ENCODE data around the gene ZNF609. TPM values are rescaled to one million over a fixed set of nuclear protein-coding genes. Genes with fewer than 3 reads are reported as not detected.

The ZNF609 gene
- polyA plus RNA-seq, 1 donor from 2014 or later: 11.8 TPM

GRCh38 chr15:64617727-64618126 lies 157.3 kb downstream of the ZNF609 start:
- Histone ChIP-seq H2AFZ (ENCODE audit: low read depth, low read length) (no peak overlapping the region), H3K9me2 (ENCODE audit: insufficient read depth, low read length) (no peaks in the 10 kb centered on the region), H3K9me3 (ENCODE audit: low read length) (no peaks in the 10 kb centered on the region), H3K27me3 (ENCODE audit: insufficient read depth, low read depth, low read length) (no peaks in the 10 kb centered on the region), H3K36me3 (ENCODE audit: insufficient read depth, low read length) (no peaks in the 10 kb centered on the region), H3K27ac (ENCODE audit: low read length) (no peak overlapping the region), H3K4me3 (ENCODE audit: low read length) (no peak overlapping the region), H3K79me2 (replicated peaks; ENCODE audit: insufficient read depth, low read length) (peaks cover 53% of the 10 kb centered on the region), H3F3A (ENCODE audit: insufficient read depth, low read length, poor library complexity, severe bottlenecking) (no peaks in the 10 kb centered on the region), H3K9ac (ENCODE audit: low read length) (no peak overlapping the region), H4K20me1 (ENCODE audit: insufficient read depth) (no peaks in the 10 kb centered on the region), H3K4me2 (ENCODE audit: low read length) (no peak overlapping the region)
- TF ChIP-seq SMC3 (conservative IDR thresholded peaks at IDR 0.05; ENCODE audit: poor library complexity) (no peak), TAF1 (IDR thresholded peaks at IDR 0.05; ENCODE audit: low read depth) (no peak), EP300 (conservative IDR thresholded peaks at IDR 0.05; ENCODE audit: poor library complexity, severe bottlenecking) (no peak), RAD21 (conservative IDR thresholded peaks at IDR 0.05) (no peak), MXI1 (conservative IDR thresholded peaks at IDR 0.05; ENCODE audit: poor library complexity, severe bottlenecking) (no peak), POLR2AphosphoS5 (IDR thresholded peaks at IDR 0.05) (no peak), EZH2 (IDR thresholded peaks at IDR 0.05; ENCODE audit: borderline replicate concordance, insufficient read depth, low read length, poor library complexity, severe bottlenecking) (no peak), CTCF (IDR thresholded peaks at IDR 0.05; ENCODE audit: poor library complexity, severe bottlenecking) (no peak), REST (IDR thresholded peaks at IDR 0.05; ENCODE audit: borderline replicate concordance) (no peak)

GRCh38 chr15:64618138-64618537 lies 157.8 kb downstream of the ZNF609 start:
- Histone ChIP-seq H3K4me3 (ENCODE audit: low read length) (no peak overlapping the region), H2AFZ (ENCODE audit: low read depth, low read length) (no peak overlapping the region), H3K9me2 (ENCODE audit: insufficient read depth, low read length) (no peaks in the 10 kb centered on the region), H3K9ac (ENCODE audit: low read length) (no peak overlapping the region), H3K79me2 (replicated peaks; ENCODE audit: insufficient read depth, low read length) (peaks cover 53% of the 10 kb centered on the region), H3K27me3 (ENCODE audit: insufficient read depth, low read depth, low read length) (no peaks in the 10 kb centered on the region), H3K27ac (ENCODE audit: low read length) (no peak overlapping the region), H3F3A (ENCODE audit: insufficient read depth, low read length, poor library complexity, severe bottlenecking) (no peaks in the 10 kb centered on the region), H3K4me2 (ENCODE audit: low read length) (no peak overlapping the region), H3K36me3 (ENCODE audit: insufficient read depth, low read length) (no peaks in the 10 kb centered on the region), H3K9me3 (ENCODE audit: low read length) (no peaks in the 10 kb centered on the region), H4K20me1 (ENCODE audit: insufficient read depth) (no peaks in the 10 kb centered on the region)
- TF ChIP-seq REST (IDR thresholded peaks at IDR 0.05; ENCODE audit: borderline replicate concordance) (no peak), SMC3 (conservative IDR thresholded peaks at IDR 0.05; ENCODE audit: poor library complexity) (no peak), EP300 (conservative IDR thresholded peaks at IDR 0.05; ENCODE audit: poor library complexity, severe bottlenecking) (no peak), CTCF (IDR thresholded peaks at IDR 0.05; ENCODE audit: poor library complexity, severe bottlenecking) (no peak), RAD21 (conservative IDR thresholded peaks at IDR 0.05) (no peak), EZH2 (IDR thresholded peaks at IDR 0.05; ENCODE audit: borderline replicate concordance, insufficient read depth, low read length, poor library complexity, severe bottlenecking) (no peak), MXI1 (conservative IDR thresholded peaks at IDR 0.05; ENCODE audit: poor library complexity, severe bottlenecking) (no peak)

All from neural cell (in vitro differentiated cells).